ENCODE data around the gene RNF126.

The RNF126 gene

DNA sequence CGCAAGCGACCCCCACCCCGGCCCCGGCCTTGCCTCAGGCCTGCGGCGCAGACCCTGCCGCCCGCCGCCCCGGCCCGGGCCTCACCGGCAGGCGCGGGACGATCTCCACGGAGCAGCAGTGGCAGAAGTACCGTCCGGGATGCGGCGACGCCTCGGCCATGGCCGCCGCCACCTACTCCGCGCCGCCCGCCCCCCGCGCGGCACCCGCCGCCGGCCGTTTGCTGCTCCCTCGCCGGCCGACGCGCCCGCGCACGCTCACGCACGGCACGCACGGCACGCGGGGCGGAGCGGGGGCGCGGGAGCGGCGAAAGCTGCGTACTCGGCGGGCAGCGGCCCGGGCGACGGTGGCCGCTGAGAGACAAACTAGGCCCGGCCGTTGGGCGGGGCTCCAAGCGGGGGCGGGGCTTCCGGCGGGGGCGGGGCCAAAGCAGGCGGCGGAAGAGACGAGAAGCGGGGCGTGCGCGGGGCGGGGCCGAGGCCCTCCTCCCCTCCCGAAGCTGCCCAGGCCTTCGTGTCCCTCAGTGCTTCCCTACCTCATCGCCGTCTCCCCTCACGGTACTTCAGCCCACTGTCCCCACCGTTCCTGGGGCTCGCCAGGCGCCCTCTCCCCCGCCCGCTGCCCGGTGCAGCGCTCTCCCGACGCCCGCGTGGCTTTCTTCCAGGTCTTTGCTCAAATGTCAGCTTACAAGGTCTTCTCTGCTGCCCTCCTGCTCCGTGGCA lies at the start of gene RNF126:
RNF126 (minus strand) TSS at position 253 of the 720 bp plus-strand sequence; CDS start at position 160, 93 bp downstream.
- peak within 1 kb of the TSS; percentile 96 for H3K27ac ChIP-seq
- peak within 1 kb of the TSS; percentile 99 for H3K4me2 ChIP-seq
- peak within 1 kb of the TSS; percentile 100 for H3K4me3 ChIP-seq
- H4K20me1 ChIP-seq: peaks cover 49% of the 10 kb centered on the region
- peak within 1 kb of the TSS; percentile 100 for H3K9ac ChIP-seq
- H3K4me1 ChIP-seq: peaks cover 64% of the 10 kb centered on the region
- no peak for TF ChIP-seq Cebpa-rat (IDR thresholded peaks at IDR 0.05)
- H3K36me3 ChIP-seq: peaks cover 21% of the 10 kb centered on the region
- peaks cover 13% of the 10 kb centered on the region for H3K9me3 ChIP-seq
- H3K27me3 ChIP-seq: no peaks in the 10 kb centered on the region

DNA sequence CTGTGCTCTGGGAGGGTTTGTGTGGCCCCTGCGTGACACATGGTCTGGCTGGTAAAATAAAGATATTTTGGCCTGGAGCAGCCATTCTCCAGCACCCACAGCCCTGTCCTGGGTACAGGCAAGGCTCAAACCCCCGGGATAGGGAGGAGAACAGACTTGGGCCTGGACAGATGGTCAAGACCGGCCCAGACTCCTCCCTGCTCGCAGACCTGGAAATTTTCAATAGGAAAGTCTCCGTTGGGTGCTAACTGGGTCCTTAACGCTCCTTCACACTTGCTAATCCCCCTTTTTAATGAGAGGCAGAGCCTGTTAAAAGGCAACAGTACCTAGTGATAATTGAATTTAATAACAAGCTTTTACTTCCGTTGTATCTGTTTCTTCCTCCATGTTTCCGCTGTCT lies 48.2 kb upstream of the RNF126 start:
- H4K20me1 ChIP-seq: peaks cover 51% of the 10 kb centered on the region
- peak overlapping the region; percentile 88 for H3K9ac ChIP-seq
- peak overlapping the region; percentile 100 for H3K4me2 ChIP-seq
- H3K4me1 ChIP-seq: peaks cover 54% of the 10 kb centered on the region
- H3K4me3 ChIP-seq: peak overlapping the region; percentile 94
- peaks cover 11% of the 10 kb centered on the region for H3K9me3 ChIP-seq
- no peaks in the 10 kb centered on the region for H3K27me3 ChIP-seq
- no peak for TF ChIP-seq Cebpa-rat (IDR thresholded peaks at IDR 0.05)
- peaks cover 26% of the 10 kb centered on the region for H3K36me3 ChIP-seq
- H3K27ac ChIP-seq: peak overlapping the region; percentile 91

DNA sequence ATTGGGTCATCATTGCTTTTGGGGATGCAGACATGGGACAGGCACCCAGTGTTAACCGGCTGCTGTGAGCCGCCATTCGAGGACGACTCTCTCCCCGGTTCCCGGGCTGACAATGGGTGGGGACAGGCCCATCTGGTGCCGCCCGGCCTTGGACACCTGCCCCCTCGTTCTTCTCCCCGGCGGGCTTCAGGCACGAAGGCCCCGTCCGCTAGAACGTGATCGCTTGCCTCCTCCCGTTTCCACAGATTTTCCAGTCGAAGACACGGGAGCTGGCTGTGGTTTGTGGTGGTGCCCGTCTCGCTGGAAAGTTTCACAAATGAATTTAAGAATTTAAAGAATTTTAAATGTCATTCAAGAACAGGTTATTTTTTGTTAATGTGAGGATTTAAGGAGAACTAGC lies 47.8 kb upstream of the RNF126 start:
- no peak for TF ChIP-seq Cebpa-rat (IDR thresholded peaks at IDR 0.05)
- no peaks in the 10 kb centered on the region for H3K27me3 ChIP-seq
- peaks cover 11% of the 10 kb centered on the region for H3K9me3 ChIP-seq
- H4K20me1 ChIP-seq: peaks cover 46% of the 10 kb centered on the region
- H3K4me2 ChIP-seq: peak overlapping the region; percentile 100
- H3K36me3 ChIP-seq: peaks cover 23% of the 10 kb centered on the region
- peaks cover 49% of the 10 kb centered on the region for H3K4me1 ChIP-seq
- peak overlapping the region; percentile 88 for H3K9ac ChIP-seq
- H3K4me3 ChIP-seq: peak overlapping the region; percentile 94
- H3K27ac ChIP-seq: peak overlapping the region; percentile 91

DNA sequence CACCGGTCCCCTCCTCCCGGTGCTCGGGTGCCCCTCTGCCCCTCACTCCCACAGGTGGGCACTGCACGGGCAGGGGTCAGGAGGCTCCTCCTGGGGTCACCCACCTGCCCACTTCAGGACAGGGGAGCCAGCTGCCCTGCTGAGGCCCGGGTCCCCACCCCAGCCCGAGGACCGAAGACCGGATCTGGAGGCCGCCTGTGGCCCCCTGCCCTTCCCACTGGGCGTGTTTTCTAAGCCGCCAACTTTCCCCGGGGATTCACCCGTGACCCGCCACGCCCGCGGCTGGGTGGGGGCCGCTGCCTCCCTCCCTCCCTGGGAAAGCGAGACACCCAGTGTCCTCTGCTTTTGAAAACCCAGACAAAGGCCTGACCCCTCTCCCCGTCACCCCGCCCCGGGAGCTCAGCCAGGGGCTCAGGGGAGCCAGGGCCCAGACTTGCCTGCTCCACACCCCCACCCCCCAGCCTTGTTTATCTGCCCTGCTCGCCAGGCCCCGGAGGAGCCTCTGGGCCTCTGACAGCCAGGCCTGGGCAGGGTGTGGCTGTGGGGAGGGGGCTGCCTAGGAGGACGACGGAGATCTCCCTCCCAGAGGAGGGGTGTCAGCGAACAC lies 47.1 kb upstream of the RNF126 start:
- Histone ChIP-seq H3K27me3 (no peaks in the 10 kb centered on the region), H3K36me3 (peaks cover 16% of the 10 kb centered on the region), H3K9me3 (peaks cover 5% of the 10 kb centered on the region), H3K9ac (peak overlapping the region; percentile 88), H3K4me3 (peak overlapping the region; percentile 94), H4K20me1 (peaks cover 39% of the 10 kb centered on the region), H3K4me1 (peaks cover 49% of the 10 kb centered on the region), H3K27ac (peak overlapping the region; percentile 91), H3K4me2 (peak overlapping the region; percentile 100)
- no peak for TF ChIP-seq Cebpa-rat (IDR thresholded peaks at IDR 0.05)

DNA sequence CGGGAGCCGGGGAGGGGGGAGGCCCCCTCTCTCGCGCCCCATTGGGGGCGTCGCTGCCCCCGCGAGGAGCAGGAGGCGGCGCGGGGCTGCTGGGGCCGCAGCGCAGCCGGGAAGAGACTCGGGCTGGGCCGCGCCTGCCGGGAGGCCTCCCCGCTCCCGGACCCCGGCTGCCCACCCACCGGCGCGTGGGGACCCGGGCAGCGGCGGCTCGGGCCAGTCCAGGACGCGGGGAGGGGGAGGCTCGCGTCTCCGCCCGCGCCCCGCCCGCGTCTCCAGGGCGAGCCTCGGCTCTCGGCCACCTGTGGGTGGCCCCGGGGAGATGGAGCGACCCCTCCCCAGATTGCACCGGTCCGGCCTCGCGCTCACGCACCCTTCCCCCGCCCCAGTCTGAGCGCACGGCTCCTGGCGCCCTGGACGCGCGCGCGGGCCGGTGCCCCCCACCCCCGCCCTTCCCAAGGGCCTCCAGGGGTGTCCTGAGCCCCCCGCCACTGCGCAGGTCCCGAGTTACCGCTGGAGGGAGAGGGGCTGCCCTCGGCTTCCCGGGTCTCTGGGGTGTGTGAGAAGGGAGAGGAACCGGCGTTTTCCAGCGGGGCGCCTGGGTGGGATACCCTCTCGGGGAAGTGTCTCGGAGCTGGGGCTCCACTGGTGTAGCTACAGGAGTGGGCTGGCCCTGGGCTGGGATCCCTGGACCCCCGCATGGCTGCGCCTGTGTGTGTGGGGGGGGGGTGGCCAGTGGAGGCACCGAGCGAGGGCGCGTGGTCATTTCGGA lies 46.4 kb upstream of the RNF126 start:
- Histone ChIP-seq H3K4me2 (peak overlapping the region; percentile 100), H3K4me1 (peaks cover 56% of the 10 kb centered on the region), H4K20me1 (peaks cover 33% of the 10 kb centered on the region), H3K27me3 (no peaks in the 10 kb centered on the region), H3K36me3 (peaks cover 10% of the 10 kb centered on the region; the same call in 1 of the 2 replicates), H3K9me3 (no peaks in the 10 kb centered on the region), H3K9ac (peak overlapping the region; percentile 88), H3K27ac (peak overlapping the region; percentile 91), H3K4me3 (peak overlapping the region; percentile 94)
- TF ChIP-seq Cebpa-rat (IDR thresholded peaks at IDR 0.05): no peak

DNA sequence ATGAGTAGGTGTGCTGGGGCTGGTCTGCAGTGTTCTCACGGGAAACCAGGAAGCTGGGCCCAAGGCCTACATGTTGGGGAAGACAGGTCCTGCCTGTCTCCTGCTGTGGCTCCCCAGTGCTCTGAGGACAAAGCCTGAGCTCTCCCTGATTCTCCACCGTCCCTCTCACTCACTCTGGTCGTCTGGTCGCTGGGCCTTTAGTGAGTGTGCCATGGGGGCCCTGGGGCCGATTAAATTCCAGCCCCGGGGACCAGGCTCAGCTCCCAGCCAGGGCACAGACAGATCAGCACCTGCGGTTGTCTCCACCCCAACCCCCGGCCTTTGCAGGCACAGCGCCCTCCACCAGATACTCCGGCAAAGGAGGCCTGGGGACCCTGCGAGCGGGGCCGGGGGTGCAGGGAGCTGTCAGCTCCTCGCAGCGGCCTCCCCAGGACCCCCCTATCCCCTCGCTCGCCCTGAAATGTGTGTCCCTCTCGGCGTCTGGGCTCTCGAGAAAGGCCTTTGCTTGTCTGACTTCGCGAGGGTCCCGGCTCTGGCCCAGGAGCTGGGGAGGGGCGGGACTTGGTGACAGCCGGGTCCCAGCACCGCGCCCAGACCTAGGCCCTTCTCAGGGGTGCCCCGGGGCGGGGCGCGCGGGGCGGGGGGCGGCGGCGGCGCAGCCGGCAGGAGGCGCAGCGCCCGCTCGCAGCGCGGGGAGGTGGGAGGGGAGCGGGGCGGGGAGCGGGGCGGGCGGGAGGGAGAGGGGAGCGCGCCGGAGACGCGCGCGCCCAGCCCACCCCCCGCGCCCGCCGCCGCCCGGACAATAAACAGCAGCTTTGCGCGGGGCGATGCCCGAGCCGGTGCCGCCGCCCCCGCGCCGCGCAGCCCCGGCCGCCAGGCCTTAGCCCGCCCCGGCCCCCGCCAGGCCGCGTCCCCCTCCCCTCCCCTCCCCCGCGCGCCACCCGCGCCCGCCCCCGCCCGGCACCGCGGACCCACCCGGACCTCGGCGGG lies 45.4 kb upstream of the RNF126 start, which contains the start of gene PALM:
PALM (plus strand) TSS at position 782 of the 990 bp plus-strand sequence. CDS start 212 bp downstream, outside the sequence.
- Histone ChIP-seq H3K27ac (peak within 1 kb of the TSS; percentile 91), H3K4me1 (peaks cover 58% of the 10 kb centered on the region), H4K20me1 (peaks cover 29% of the 10 kb centered on the region), H3K4me3 (peak within 1 kb of the TSS; percentile 94), H3K9ac (peak within 1 kb of the TSS; percentile 88), H3K4me2 (peak within 1 kb of the TSS; percentile 100), H3K36me3 (0 out of 2 replicates have a peak, but pooled peaks cover 8% of the 10 kb centered on the region), H3K27me3 (no peaks in the 10 kb centered on the region), H3K9me3 (no peaks in the 10 kb centered on the region)
- TF ChIP-seq Cebpa-rat (IDR thresholded peaks at IDR 0.05): no peak

DNA sequence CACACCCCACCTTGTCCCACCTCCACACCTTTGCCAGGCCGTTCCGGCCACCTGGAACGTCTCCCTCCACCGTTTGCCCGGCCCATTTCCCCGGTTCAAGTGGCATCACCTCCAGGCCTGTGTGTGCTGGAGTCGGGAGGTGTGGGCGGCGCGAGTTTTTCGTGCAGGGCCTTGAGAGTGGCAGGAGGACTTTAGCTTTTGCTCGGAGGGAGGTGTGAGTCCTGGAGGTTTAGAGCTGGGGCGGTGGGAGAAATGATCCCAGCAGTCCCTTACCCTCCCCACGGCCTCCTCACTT lies 41.4 kb upstream of the RNF126 start:
- peak overlapping the region; percentile 93 for H3K4me2 ChIP-seq
- TF ChIP-seq Cebpa-rat (IDR thresholded peaks at IDR 0.05): no peak
- no peaks in the 10 kb centered on the region for H3K9me3 ChIP-seq
- peak overlapping the region; percentile 63 for H3K27ac ChIP-seq
- H4K20me1 ChIP-seq: no peaks in the 10 kb centered on the region
- no peaks in the 10 kb centered on the region for H3K27me3 ChIP-seq
- peak overlapping the region; percentile 61; the same call in 1 of the 2 replicates for H3K9ac ChIP-seq
- H3K4me1 ChIP-seq: peaks cover 64% of the 10 kb centered on the region
- H3K36me3 ChIP-seq: no peaks in the 10 kb centered on the region
- H3K4me3 ChIP-seq: peak overlapping the region; percentile 54

DNA sequence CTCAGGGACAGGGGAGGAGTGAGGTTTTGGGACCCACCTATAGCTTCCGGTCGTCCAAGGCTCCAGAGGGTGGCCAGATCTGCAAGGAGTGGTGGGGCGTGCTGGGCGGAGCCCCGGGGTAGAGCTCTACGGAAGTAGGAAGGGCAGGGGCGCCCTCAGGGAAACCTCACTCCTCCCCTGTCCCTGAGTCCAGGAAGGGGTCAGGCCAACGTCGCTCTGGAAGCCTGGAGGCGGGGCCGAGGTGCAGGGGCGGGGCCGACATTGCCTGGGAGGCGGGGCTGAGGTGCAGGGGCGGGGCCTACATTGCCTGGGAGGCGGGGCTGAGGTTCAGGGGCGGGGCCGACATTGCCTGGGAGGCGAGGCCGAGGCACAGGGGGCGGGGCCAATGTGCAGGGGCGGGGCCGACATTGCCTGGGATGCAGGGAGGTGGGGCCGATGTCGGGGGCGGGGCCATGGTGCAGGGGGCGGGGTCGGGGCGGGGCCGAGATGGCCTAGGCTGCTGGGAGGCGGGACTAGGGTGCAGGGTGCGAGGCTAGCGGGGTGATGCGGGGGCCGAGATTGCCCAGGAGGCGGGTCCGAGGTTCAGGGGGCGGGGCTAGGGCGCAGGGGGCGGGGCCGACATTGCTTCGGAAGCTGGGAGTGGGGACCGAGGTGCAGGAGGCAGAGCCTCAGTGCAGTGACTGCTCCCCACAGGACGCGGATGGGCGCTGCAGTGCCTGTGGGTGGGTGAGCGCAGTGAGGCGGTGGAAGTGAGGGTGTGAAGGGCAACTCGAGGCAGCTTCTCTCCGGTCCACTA lies 40.8 kb upstream of the RNF126 start:
- peak overlapping the region; percentile 69 for H3K27ac ChIP-seq
- peak overlapping the region; percentile 93 for H3K4me2 ChIP-seq
- peak overlapping the region; percentile 67 for H3K9ac ChIP-seq
- no peak for TF ChIP-seq Cebpa-rat (IDR thresholded peaks at IDR 0.05)
- H3K4me3 ChIP-seq: peak overlapping the region; percentile 68
- no peaks in the 10 kb centered on the region for H3K36me3 ChIP-seq
- peaks cover 69% of the 10 kb centered on the region for H3K4me1 ChIP-seq
- no peaks in the 10 kb centered on the region for H3K9me3 ChIP-seq
- H4K20me1 ChIP-seq: no peaks in the 10 kb centered on the region
- no peaks in the 10 kb centered on the region for H3K27me3 ChIP-seq

Data from BLaER1 (cell line).